A549 (cell line): ENCODE results near the gene CCDC27. TPM values are rescaled to one million over a fixed set of nuclear protein-coding genes. Genes with fewer than 3 reads are reported as not detected.

ENCODE experiments used
- ATAC-seq, 2 experiments: fragments of 200-7000 bp in 1 of 2; fragments of >200 bp in 1 of 2; cut with Nextera tagmentation in 1 of 2; cut with Tn5 transposase in 1 of 2; 3 replicates each; pipeline versions ENCODE4 v1.8.0 to v1.9.1; 2018 to 2020; ENCODE audit warnings: mild to moderate bottlenecking in 1 of 2, moderate library complexity in 1 of 2
- CTCF ChIA-PET: fragments of 300-600 bp; sonication (Branson Sonifier 250); formaldehyde crosslinking; extraction: SDS; loops from one replicate; lab custom pipeline; 2021; ENCODE audit warnings: antibody characterized with exemption, inconsistent platforms; lab: Yijun Ruan, JAX
- POLR2A ChIA-PET: fragments of 350-600 bp; formaldehyde crosslinking; extraction: SDS; loops from one replicate; lab custom pipeline; 2021; ENCODE audit warnings: antibody characterized with exemption, inconsistent platforms; lab: Yijun Ruan, JAX
- DNase-seq, 2 experiments: peaks; one replicate each; pipeline versions ENCODE4 v3.0.0 to v3.0.0-alpha.2; 2011 to 2016; ENCODE audit warnings: low read depth in 1 of 2, low spot score in 1 of 2
- FAIRE-seq: peaks from 2 replicates; lab custom pipeline; 2011; peaks lifted over from hg19 to GRCh38; lab: Jason Lieb, UNC
- H3K27ac ChIP-seq, 2 experiments: fragments of >200 bp; sonication (Bioruptor Twin); formaldehyde crosslinking; 3 replicates each; pipeline ENCODE4 v1.5.1; 2016 to 2017
- H3K4me1 ChIP-seq: fragments of >200 bp; sonication (Bioruptor Twin); formaldehyde crosslinking; 3 replicates; pipeline ENCODE4 v1.6.1; 2016
- H3K4me2 ChIP-seq: fragments of >200 bp; sonication (Bioruptor Twin); formaldehyde crosslinking; 3 replicates; pipeline ENCODE4 v1.6.1; 2016
- H3K4me3 ChIP-seq: fragments of >200 bp; sonication (Bioruptor Twin); formaldehyde crosslinking; 3 replicates; pipeline ENCODE4 v1.5.1; 2016
- H3K9me3 ChIP-seq: fragments of >200 bp; sonication (Bioruptor Twin); formaldehyde crosslinking; 3 replicates; pipeline ENCODE4 v1.6.1; 2016
- ATOH8 ChIP-seq: fragments of 250-450 bp; sonication (Bioruptor Pico); IDR thresholded peaks from 2 replicates; pipeline ENCODE4 v1.5.0; 2020; ENCODE audit warnings: low read depth, mild to moderate bottlenecking, moderate library complexity
- BHLHE40 ChIP-seq: IDR thresholded peaks from 2 replicates; pipeline ENCODE4 v1.6.1; 2012; ENCODE audit warnings: low read depth, low read length, inconsistent platforms
- EHMT2 ChIP-seq: fragments of 200-600 bp; sonication (generic); IDR thresholded peaks from 2 replicates; pipeline ENCODE4 v1.6.1; 2016; ENCODE audit warnings: antibody characterized with exemption, low read depth, mild to moderate bottlenecking, moderate library complexity
- ELK1 ChIP-seq: fragments of 150-350 bp; IDR thresholded peaks from 2 replicates; pipeline ENCODE4 v1.6.1; 2014; ENCODE audit warnings: low read depth, mild to moderate bottlenecking, low read length
- FOSL2 ChIP-seq, 2 experiments: fragments of 450-650 bp in 1 of 2; fragments of >200 bp in 1 of 2; sonication (Bioruptor Twin) in 1 of 2; formaldehyde crosslinking; IDR thresholded peaks; 2 replicates each; pipeline versions ENCODE4 v1.5.0 to v1.6.1; 2016 to 2020; ENCODE audit warnings: mild to moderate bottlenecking in 1 of 2, moderate library complexity in 1 of 2
- GATA3 ChIP-seq: IDR thresholded peaks from 2 replicates; pipeline ENCODE4 v1.6.1; 2012; ENCODE audit warnings: borderline replicate concordance
- HOXA7 ChIP-seq: fragments of 250-450 bp; sonication (Bioruptor Pico); IDR thresholded peaks from 2 replicates; pipeline ENCODE4 v1.5.0; 2020; ENCODE audit warnings: mild to moderate bottlenecking, moderate library complexity
- HOXB13 ChIP-seq: fragments of 250-450 bp; sonication (Bioruptor Pico); IDR thresholded peaks from 2 replicates; pipeline ENCODE4 v1.5.0; 2020; ENCODE audit warnings: low read depth, mild to moderate bottlenecking, moderate library complexity
- JUN ChIP-seq, 2 experiments: fragments of >200 bp; sonication (Bioruptor Twin); formaldehyde crosslinking; IDR thresholded peaks; 2 replicates in 1 of 2; 3 replicates in 1 of 2; pipeline ENCODE4 v1.6.1; 2016 to 2017
- MAFK ChIP-seq: fragments of 450-650 bp; IDR thresholded peaks from 2 replicates; pipeline ENCODE4 v1.6.1; 2014; ENCODE audit not compliant: partially characterized antibody
- MYC ChIP-seq: IDR thresholded peaks from 2 replicates; pipeline ENCODE4 v1.6.1; 2012; ENCODE audit warnings: mild to moderate bottlenecking, inconsistent platforms, low read length, improper control_type of control experiment, borderline replicate concordance
- NPAS2 ChIP-seq: fragments of 250-450 bp; sonication (Bioruptor Pico); IDR thresholded peaks from 2 replicates; pipeline ENCODE4 v1.8.0; 2022; ENCODE audit warnings: mild to moderate bottlenecking, moderate library complexity, borderline replicate concordance
- NR3C1 ChIP-seq: fragments of >200 bp; sonication (Bioruptor Twin); formaldehyde crosslinking; IDR thresholded peaks from 3 replicates; pipeline ENCODE4 v1.6.1; 2017
- PHF8 ChIP-seq: fragments of 200-600 bp; sonication (generic); IDR thresholded peaks from 2 replicates; pipeline ENCODE4 v1.6.1; 2016; ENCODE audit warnings: low read depth, mild to moderate bottlenecking, antibody characterized with exemption, moderate library complexity, borderline replicate concordance
- POLR2AphosphoS2 ChIP-seq: conservative IDR thresholded peaks from 2 replicates; pipeline ENCODE4 v1.6.1; 2012; ENCODE audit warnings: low read length, improper control_type of control experiment, inconsistent platforms
- RNF2 ChIP-seq: fragments of 200-600 bp; sonication (generic); IDR thresholded peaks from 2 replicates; pipeline ENCODE4 v1.6.1; 2016; ENCODE audit warnings: low read depth, mild to moderate bottlenecking, antibody characterized with exemption, moderate library complexity, borderline replicate concordance
- TFCP2L1 ChIP-seq: fragments of 250-450 bp; sonication (Bioruptor Pico); IDR thresholded peaks from 2 replicates; pipeline ENCODE4 v1.5.0; 2021; ENCODE audit warnings: mild to moderate bottlenecking
- TP53 ChIP-seq: fragments of 250-450 bp; sonication (Bioruptor Pico); IDR thresholded peaks from 2 replicates; pipeline ENCODE4 v1.5.0; 2021; ENCODE audit warnings: mild to moderate bottlenecking, moderate library complexity
- ZC3H11A ChIP-seq: fragments of 450-650 bp; IDR thresholded peaks from 2 replicates; pipeline ENCODE4 v1.6.1; 2014; ENCODE audit warnings: antibody characterized with exemption, mild to moderate bottlenecking
- ZFP36 ChIP-seq: fragments of 450-650 bp; IDR thresholded peaks from 2 replicates; pipeline ENCODE4 v1.6.1; 2014; ENCODE audit warnings: borderline replicate concordance; ENCODE audit not compliant: partially characterized antibody
- WGBS: methylation state at CpG from one replicate; pipeline ENCODE4 v1.1.6; 2017; ENCODE audit errors: missing lambda C conversion rate; 5-methylcytosine and 5-hydroxymethylcytosine counted together
- polyA plus RNA-seq, 4 experiments: library from polyadenylated mRNA; depleted of rRNA in 3 of 4; stranded (reverse); fragments of >200 nt; fragmentation: RNase III in 1 of 4; extraction: RNeasy Plus Mini Kit Qiagen cat#74134 plus additional on column Dnase treatment in 1 of 4; gene quantifications; 2 replicates in 3 of 4; 3 replicates in 1 of 4; pipeline ENCODE4 v1.2.3, GENCODE V29; 2011 to 2017
- TF ChIP-seq, protein P1 (sequence below): fragments of >200 bp; sonication (Bioruptor Twin); formaldehyde crosslinking; IDR thresholded peaks from 3 replicates; pipeline ENCODE4 v1.6.1; 2016
- TF ChIP-seq, protein P2 (sequence below): fragments of 250-450 bp; sonication (Bioruptor Pico); IDR thresholded peaks from 2 replicates; pipeline ENCODE4 v1.5.0; 2021; ENCODE audit warnings: mild to moderate bottlenecking, moderate library complexity, borderline replicate concordance
- TF ChIP-seq, protein P3 (sequence below): IDR thresholded peaks from 2 replicates; pipeline ENCODE4 v1.6.1; 2012
- TF ChIP-seq, protein P4 (sequence below): IDR thresholded peaks from 2 replicates; pipeline ENCODE4 v1.6.1; 2012; ENCODE audit warnings: low read depth, borderline replicate concordance

Gene CCDC27
- polyA plus RNA-seq, 2 of the 4 experiments (the other 2 are of a cell fraction), result not detected

- POLR2A ChIA-PET, result no interaction called here
- CTCF ChIA-PET, result interaction anchor here (1.1 kb wide), 1 partner anchor 18 kb away, joined by 5 read pairs; no protein-coding TSS in a partner anchor
- Histone ChIP-seq H3K4me2 (no peak overlapping the region), H3K4me3 (no peak overlapping the region), H3K9me3 (no peaks in the 10 kb centered on the region), H3K27ac (no peak overlapping the region), H3K4me1 (peaks cover 13% of the 10 kb centered on the region; the same call in 2 of the 3 replicates)
- DNase-seq (no peak), ATAC-seq (no peak), FAIRE-seq (no peak)
- 100% methylated on average over 1 of the region's 10 CpGs for WGBS
- TF ChIP-seq ZC3H11A, result no peak
- TF ChIP-seq EHMT2, result no peak
- TF ChIP-seq PHF8, result no peak
- no peak for TF ChIP-seq POLR2AphosphoS2
- TF ChIP-seq BHLHE40, result no peak
- TF ChIP-seq ZFP36, result no peak
- TF ChIP-seq MAFK, result no peak
- TF ChIP-seq FOSL2 (IDR thresholded peaks at IDR 0.05), result no peak
- no peak for TF ChIP-seq FOSL2 (CRISPR knock-in tag; IDR thresholded peaks at IDR 0.05)
- no peak for TF ChIP-seq RNF2
- TF ChIP-seq MYC, result no peak
- TF ChIP-seq, protein P1, sequence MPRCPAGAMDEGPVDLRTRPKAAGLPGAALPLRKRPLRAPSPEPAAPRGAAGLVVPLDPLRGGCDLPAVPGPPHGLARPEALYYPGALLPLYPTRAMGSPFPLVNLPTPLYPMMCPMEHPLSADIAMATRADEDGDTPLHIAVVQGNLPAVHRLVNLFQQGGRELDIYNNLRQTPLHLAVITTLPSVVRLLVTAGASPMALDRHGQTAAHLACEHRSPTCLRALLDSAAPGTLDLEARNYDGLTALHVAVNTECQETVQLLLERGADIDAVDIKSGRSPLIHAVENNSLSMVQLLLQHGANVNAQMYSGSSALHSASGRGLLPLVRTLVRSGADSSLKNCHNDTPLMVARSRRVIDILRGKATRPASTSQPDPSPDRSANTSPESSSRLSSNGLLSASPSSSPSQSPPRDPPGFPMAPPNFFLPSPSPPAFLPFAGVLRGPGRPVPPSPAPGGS, result no peak
- TF ChIP-seq, protein P2, sequence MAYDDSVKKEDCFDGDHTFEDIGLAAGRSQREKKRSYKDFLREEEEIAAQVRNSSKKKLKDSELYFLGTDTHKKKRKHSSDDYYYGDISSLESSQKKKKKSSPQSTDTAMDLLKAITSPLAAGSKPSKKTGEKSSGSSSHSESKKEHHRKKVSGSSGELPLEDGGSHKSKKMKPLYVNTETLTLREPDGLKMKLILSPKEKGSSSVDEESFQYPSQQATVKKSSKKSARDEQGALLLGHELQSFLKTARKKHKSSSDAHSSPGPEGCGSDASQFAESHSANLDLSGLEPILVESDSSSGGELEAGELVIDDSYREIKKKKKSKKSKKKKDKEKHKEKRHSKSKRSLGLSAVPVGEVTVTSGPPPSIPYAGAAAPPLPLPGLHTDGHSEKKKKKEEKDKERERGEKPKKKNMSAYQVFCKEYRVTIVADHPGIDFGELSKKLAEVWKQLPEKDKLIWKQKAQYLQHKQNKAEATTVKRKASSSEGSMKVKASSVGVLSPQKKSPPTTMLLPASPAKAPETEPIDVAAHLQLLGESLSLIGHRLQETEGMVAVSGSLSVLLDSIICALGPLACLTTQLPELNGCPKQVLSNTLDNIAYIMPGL, result no peak
- no peak for TF ChIP-seq GATA3
Measured at GRCh38 chr1:3777078-3777547, 24.9 kb downstream of the CCDC27 start.

DNA sequence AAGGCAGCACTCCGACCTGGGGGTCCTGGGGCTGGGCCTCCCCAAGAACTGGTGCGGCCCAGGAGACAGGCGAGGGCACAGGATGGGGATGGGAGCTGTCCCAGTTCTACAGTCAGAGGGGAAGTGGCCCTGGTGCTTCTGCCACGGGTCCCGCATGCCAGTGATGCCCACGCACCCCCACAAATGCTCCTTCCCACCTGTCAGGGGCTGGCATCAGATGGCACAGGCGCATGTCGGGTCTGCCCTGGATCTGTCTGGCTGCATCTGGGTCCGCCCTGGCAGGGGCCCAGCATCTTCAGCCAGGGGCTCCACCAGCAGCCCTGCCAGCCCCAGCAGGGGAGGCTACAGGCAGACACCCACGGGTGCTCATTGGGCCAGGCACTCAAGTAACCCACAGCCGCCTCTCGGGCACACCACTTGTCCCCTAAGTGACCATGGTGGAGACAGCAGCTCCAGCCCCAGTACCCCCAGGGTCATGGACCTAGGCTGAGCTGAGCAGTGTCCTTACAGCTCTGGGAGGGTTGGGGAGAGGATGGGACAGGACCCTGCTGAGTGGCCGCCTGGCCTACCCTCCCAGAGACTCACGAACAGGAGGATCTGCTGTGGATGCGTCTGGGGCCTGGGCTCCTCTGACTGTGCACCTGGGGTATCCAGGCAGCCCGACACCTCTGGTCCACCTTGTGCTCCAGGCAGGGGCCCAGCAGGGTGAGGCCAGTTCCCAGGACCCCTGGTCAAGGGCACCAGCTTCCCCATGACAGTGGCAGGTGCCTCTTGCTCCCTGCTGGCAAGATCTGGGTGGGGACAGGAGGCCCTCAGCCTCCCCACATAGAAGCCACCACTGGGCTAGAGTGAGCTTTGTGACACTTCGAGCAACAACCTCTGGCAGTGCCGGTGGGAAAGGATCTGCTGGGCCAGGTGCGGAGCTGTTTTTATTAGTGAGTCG is 25.7 kb downstream of the CCDC27 start:
- DNase-seq (no peak), ATAC-seq (no peak), FAIRE-seq (no peak)
- ChIA-PET POLR2A (no interaction called here), CTCF (interaction anchor here (0.9 to 1.1 kb wide), 2 partner anchors 10 to 18 kb away, joined by 3 to 5 read pairs; no protein-coding TSS in a partner anchor)
- peaks cover 11% of the 10 kb centered on the region; the same call in 2 of the 3 replicates for H3K4me1 ChIP-seq
- no peak overlapping the region for H3K27ac ChIP-seq
- TF ChIP-seq HOXA7 (CRISPR knock-in tag), result no peak
- no peak for TF ChIP-seq TFCP2L1 (CRISPR knock-in tag)
- no peak for TF ChIP-seq ATOH8 (CRISPR knock-in tag)
- no peak for TF ChIP-seq EHMT2
- TF ChIP-seq NR3C1, result no peak
- TF ChIP-seq JUN (IDR thresholded peaks at IDR 0.05), result no peak
- TF ChIP-seq MYC, result no peak
- TF ChIP-seq ELK1, result no peak
- TF ChIP-seq TP53 (CRISPR knock-in tag), result no peak
- no peak for TF ChIP-seq MAFK
- TF ChIP-seq NPAS2 (CRISPR knock-in tag), result no peak
- TF ChIP-seq, protein P3, sequence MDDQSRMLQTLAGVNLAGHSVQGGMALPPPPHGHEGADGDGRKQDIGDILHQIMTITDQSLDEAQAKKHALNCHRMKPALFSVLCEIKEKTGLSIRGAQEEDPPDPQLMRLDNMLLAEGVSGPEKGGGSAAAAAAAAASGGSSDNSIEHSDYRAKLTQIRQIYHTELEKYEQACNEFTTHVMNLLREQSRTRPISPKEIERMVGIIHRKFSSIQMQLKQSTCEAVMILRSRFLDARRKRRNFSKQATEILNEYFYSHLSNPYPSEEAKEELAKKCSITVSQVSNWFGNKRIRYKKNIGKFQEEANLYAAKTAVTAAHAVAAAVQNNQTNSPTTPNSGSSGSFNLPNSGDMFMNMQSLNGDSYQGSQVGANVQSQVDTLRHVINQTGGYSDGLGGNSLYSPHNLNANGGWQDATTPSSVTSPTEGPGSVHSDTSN, result no peak
- no peak for TF ChIP-seq FOSL2 (IDR thresholded peaks at IDR 0.05)
- TF ChIP-seq FOSL2 (CRISPR knock-in tag; IDR thresholded peaks at IDR 0.05), result no peak
- no peak for TF ChIP-seq HOXB13 (CRISPR knock-in tag)
- TF ChIP-seq GATA3, result no peak
- TF ChIP-seq, protein P4, sequence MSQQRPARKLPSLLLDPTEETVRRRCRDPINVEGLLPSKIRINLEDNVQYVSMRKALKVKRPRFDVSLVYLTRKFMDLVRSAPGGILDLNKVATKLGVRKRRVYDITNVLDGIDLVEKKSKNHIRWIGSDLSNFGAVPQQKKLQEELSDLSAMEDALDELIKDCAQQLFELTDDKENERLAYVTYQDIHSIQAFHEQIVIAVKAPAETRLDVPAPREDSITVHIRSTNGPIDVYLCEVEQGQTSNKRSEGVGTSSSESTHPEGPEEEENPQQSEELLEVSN, result no peak
- TF ChIP-seq, protein P2, result no peak
- H3K4me2 ChIP-seq, result no peak overlapping the region
- H3K4me3 ChIP-seq, result no peak overlapping the region
- WGBS, result 97% methylated on average over 4 of the region's 20 CpGs
- no peaks in the 10 kb centered on the region for H3K9me3 ChIP-seq
